HG03175 (cell line): Measurements from ENCODE around the gene GRWD1.

ENCODE experiments used
- ATAC-seq: cut with Tn5 transposase; IDR thresholded peaks from one replicate; pipeline ENCODE4 v1.9.1; 2021; ENCODE audit warnings: mild to moderate bottlenecking, moderate library complexity; ENCODE audit not compliant: unreplicated experiment

GRWD1 gene

DNA sequence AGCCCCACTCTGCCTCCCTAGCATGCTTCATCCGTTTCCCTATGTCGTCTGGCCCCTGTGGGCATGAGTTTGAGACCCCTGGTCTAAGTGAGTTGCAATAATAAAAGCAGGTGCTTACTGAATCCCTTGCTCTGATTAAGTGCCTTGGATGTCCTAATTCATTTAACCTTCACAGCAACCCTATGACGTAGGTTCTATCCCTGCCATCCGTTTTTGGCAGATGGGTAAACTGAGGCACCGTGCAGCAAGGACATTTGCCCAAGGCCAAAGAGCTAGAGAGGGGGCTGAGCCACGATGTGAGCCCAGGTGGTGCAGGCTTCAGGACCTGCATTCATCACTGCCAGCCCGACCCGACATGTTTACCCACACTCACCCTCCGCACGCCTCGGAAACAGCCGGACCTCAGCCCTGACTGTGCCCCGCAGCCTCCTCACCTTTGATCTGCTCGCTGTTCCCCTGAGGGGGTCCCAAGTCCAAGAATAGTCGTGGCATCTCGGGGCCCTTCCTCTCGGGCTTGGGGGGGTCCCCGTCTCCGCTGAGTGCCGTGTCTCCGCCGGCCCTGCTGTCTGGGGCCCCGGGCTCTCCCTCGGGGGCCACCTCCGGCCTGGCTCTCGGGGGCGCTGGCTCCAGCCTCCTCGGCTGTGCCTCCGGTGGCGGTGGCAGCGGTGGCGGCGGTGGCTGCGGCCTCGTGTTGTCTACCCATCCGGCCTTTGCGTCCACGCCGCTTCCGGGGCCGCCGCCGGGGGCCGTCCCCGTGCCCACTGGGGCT is 51.4 kb downstream of the GRWD1 start:
- no peak for ATAC-seq

DNA sequence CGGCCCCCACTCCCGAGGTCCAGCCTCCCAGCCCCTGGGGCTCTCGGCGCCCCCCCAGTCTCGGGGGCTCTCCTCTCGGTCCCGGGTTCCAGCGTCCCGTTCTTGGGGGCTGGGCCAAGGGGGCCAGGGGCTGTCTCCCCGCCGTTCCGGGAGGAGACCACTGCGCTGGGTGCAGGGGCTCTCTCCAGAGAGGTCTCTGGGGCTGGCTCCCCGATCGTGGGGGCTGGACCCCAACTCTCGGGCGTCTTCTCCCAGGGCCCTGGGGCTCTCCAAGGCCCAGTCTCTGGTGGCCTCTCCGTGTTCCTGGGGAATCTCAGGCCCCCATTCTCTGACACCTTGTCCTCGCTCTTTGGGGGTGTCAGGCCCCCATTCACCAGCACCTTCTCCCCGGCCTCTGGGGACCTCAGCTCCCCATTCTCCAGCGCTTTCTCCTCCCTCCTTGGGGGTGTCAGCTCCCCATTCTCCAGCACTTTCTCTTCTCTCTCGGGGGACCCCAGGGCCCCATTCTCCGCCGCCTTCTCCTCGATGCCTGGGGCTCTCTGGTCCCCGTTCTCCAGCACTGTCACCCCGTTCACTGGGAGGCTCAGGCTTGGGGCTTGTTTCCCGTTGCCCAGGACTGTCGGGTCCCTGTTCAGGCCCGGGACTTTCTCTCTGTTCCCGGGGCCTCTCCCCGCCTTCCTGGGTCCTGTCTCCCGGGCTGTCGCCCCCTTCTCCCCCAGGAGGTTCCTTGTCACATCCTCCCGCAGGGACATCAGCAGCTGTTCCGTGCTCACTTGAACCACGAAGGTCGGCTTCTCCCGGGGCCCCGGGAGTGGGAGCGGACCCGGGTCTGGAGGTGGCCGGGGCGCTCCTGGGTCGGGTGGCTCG is 52.2 kb downstream of the GRWD1 start:
- ATAC-seq, result no peak

DNA sequence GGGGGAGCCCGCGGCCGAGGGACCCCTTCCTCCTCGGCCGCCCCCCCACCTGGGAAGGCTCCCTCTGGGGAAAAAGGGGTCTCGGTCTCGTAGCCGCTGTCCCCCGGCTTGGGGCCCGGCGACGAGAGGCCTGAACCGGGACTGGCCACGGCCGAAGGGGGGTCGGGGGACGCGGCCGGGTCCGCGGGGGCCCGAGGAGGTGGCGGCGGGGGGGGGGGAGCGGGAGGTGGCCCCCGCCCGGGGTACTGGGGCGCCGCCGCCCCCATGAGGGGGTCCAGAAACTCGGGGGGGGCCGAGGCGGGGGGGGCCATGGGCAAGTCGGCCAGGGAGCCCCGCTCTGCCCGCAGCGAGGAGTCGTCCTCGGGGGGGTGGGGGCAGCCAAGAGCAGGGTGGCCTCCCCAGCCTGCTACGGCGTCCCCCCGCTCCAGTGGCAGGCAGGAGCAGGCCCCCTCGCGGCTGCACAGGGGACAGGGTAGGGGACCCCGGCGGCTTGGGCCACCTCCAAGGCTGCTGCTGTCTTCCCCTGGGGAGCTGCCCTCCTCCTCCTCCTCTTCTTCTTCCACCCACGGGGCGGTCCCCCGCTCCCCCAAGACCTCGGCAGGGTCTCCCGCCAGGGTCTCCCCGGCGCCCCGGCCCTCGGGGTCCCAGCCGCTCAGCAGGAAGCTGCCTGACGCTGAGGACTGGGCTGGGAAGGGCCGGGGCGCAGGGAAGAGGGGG is 53.0 kb downstream of the GRWD1 start:
- no peak for ATAC-seq

DNA sequence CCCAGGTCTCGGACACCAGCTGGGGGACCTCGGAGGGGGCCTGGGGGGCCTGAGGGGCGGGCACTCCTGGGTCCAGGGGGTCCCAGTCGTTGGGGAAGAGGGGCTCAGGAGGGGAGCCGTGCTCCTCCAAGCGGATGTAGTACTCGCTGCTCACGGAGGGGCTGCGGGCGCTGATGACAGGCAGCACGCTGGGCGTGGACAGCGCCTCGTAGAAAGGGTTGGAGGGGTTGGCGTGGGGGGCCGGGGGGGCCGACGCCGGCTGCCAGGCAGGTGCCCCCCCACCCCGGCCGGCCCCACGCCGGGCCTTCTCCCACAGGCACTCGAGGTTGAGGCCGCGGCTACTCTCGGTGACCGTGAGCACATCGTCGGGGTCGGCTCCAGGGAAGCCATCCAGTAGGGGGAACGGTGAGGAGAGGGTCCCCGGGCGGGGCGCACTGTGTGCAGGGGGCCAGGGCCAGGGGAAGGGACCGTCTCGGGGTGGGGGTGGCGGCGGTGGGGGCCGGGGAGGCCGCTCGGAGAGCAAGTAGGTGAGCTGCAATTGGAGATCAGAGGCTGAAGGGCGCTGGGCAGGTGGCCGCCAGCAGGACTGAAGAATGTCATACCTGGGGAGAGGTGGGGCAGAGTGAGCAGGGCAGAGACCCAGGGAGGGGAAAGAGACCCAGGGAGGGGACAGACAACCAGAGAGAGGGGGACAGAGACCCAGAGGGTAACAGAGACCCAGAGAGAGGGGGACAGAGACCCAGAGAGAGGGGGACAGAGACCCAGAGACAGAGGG is 53.7 kb downstream of the GRWD1 start:
- ATAC-seq, result no peak

DNA sequence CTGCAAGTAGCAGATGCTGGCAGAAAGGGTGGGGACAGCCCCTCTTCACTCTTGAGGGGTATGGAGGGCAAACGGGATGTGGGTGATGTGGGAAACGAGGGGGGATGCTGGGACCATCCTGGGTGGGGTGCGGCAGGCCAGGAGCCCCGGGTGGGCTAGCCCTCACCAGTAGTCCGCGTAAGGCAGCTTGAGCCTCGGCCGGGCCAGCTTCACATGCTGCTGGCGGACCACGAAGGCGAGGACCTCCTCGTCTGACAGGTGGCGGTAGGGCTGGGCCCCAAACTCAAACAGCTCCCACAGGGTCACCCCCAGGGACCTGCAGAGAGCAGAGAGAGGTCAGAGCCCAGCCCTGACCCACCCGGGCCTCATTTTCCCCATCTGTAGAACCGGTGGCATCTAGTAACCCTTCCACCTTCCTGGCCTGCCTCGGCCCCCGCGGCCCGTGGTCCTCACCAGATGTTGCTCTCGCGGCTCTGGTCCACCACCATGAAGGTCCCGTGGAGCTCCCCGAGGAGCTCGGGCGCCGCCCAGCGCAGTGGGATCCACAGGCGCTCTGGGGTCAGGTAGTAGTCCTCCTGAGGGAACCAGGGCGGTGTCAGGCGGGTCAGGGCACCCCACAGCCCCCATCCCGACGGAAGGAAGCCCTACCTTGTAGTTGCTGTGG is 55.2 kb downstream of the GRWD1 start:
- ATAC-seq, result no peak

DNA sequence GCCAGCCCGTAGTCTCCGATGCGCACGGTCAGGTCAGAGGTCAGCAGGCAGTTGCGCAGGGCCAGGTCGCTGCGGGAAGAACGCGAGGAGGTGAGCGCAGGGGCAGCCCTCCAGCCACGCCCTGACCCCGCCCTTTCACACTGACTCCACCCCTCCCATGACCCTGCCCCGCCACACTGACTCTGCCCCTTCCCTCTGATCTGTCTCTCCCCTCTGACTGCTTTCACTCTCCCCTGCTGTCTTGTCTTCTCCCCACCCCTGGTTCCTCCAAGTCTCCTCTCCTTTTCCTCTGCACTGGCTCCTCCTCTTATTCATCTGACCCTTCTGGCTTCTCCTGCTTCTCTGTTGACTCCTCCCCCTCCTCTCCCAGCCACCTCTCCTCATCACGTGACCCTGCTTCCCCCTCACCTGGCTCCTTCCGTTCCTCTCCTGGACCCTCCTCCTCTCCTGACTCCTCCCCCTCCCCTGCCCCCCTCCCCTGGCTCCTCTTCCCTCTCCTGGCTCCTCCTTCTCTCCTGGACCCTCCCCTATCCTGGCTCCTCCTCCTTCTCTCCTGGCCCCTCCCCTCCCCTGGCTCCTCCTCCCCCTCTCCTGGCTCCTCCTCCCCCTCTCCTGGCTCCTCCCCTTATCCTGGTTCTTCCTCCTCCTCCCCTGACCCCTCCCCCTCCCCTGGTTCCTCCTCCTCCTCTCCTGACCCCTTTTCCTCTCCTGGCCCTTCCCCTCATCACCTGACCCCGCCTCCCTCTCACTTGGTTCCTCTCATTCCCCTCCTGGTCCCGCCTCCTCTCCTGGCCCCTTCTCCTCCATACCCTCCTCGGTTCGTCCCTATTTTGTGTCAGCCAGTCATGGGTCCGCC is 55.9 kb downstream of the GRWD1 start:
- no peak for ATAC-seq

DNA sequence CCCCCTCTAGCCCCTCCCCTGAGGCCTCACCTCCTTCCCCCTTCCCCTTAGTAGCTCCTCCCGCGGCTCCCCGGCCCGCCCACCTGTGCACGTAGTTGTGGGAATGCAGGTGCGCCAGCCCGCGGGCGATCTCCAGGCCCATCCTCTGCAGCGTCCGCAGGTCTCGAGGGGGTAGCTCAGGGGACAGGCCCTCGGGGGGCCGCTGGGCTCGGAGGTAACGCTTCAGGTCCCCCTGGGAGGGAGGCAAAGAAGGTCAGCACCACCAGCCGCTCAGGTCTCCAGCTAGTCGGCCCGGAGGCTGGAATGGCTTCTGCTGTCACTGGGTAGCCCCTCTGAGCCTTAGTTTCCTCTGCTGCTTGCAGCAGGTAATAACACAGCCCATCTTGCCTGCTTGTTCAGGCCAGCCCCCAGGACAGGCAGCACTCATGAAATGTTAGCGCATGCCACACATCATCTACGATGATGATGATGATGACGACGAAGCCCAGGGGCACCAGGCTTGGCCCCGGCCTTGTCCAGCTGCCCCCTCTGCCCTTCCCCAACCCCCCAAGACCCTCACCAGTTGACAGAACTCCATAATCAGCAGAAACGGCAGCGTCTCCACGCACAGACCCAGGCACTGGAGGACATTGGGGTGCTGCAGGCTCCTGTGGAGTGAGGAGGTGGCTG is 56.7 kb downstream of the GRWD1 start:
- ATAC-seq, result no peak

DNA sequence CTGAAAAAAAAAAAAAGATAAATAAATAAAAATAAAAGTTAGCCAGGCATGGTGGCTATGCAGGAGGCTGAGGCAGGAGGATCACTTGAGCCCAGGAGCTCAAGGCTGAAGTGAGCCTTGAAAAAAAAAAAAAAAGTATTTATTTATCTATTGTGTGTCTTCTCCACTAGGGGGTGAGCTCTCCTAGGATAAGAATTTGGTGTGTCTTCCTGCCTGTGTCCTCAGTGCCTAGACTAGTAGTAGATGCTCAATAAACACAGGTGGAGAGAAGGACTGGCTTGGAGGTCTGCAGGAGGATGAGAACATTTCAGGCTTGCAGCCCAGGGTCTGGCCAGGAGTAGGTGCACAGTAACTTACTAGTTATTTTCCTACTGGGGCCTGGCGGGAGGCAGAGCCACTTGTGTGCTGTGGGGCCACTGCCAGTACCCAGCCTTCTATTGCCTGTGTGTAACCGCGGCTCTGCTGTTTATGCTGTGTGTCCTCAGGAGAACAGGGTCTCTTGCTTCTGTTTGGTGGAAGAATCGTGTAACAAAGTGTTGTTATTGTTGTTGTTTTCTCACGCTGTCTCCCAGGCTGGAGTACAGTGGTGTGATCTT is 60.5 kb downstream of the GRWD1 start:
- ATAC-seq, result no peak
